GM12891 (cell line): Measurements from ENCODE around the gene CTSK.

Experiments used
- POLR2A ChIP-seq: IDR thresholded peaks from 2 replicates; pipeline ENCODE4 v1.6.1; 2011; ENCODE audit warnings: low read depth, low read length, control low read depth
- POLR2AphosphoS5 ChIP-seq: IDR thresholded peaks from 2 replicates; pipeline ENCODE4 v1.6.1; 2011; ENCODE audit warnings: low read depth, low read length, control low read depth

- no peak for TF ChIP-seq POLR2AphosphoS5
- TF ChIP-seq POLR2A, result no peak
Observed at GRCh38 chr1:150793221-150793620, 14.8 kb downstream of the CTSK start.
